HepG2 (cell line): ENCODE measurements around the gene CHP1. TPM values are rescaled to one million over a fixed set of nuclear protein-coding genes. Genes with fewer than 3 reads are reported as not detected.
A peak's percentile ranks its signal among the peaks of the same experiment; 100 is the strongest.

Source experiments
- AFF4 ChIP-seq: sonication (generic); formaldehyde crosslinking; IDR thresholded peaks from 2 replicates; pipeline ENCODE4 v1.4.0; 2020; ENCODE audit warnings: missing genetic modification reagents
- CEBPG ChIP-seq: IDR thresholded peaks from 2 replicates; pipeline ENCODE4 v1.6.1; 2016
- ELK4 ChIP-seq: sonication (generic); formaldehyde crosslinking; IDR thresholded peaks from 2 replicates; pipeline ENCODE4 v1.9.0; 2021; ENCODE audit warnings: missing genetic modification reagents, borderline replicate concordance
- FOXA1 ChIP-seq, 2 experiments: fragments of 450-650 bp in 1 of 2; sonication (generic) in 1 of 2; formaldehyde crosslinking in 1 of 2; IDR thresholded peaks; 2 replicates each; pipeline versions ENCODE4 v1.4.0 to v1.6.1; 2016 to 2020; ENCODE audit warnings: missing genetic modification reagents in 1 of 2
- FOXA3 ChIP-seq: IDR thresholded peaks from 2 replicates; pipeline ENCODE4 v1.6.1; 2016; ENCODE audit warnings: missing genetic modification reagents, missing compliant biosample characterization
- HMG20B ChIP-seq: conservative IDR thresholded peaks from 2 replicates; pipeline ENCODE4 v1.6.1; 2016; ENCODE audit warnings: missing genetic modification reagents, missing compliant biosample characterization
- MEIS2 ChIP-seq: sonication (generic); formaldehyde crosslinking; IDR thresholded peaks from 2 replicates; pipeline ENCODE4 v1.9.0; 2021; ENCODE audit warnings: mild to moderate bottlenecking, missing genetic modification reagents
- NCOR1 ChIP-seq: fragments of 200-600 bp; sonication (generic); IDR thresholded peaks from 2 replicates; pipeline ENCODE4 v1.7.0; 2017; ENCODE audit warnings: antibody characterized with exemption, low read length, borderline replicate concordance
- NONO ChIP-seq, 2 experiments: fragments of 450-650 bp in 1 of 2; sonication (generic) in 1 of 2; formaldehyde crosslinking in 1 of 2; IDR thresholded peaks in 1 of 2; conservative IDR thresholded peaks in 1 of 2; 2 replicates each; pipeline versions ENCODE4 v1.6.1 to v1.8.0; 2017 to 2022; ENCODE audit warnings: mild to moderate bottlenecking in 1 of 2, missing genetic modification reagents in 1 of 2, moderate library complexity in 1 of 2
- PTBP1 ChIP-seq: fragments of 200-400 bp; formaldehyde crosslinking; IDR thresholded peaks from 2 replicates; pipeline ENCODE4 v1.6.1; 2018; ENCODE audit warnings: low read length, low read depth; ENCODE audit not compliant: poor library complexity, severe bottlenecking
- RBM22 ChIP-seq: fragments of 200-400 bp; formaldehyde crosslinking; optimal IDR thresholded peaks from 2 replicates; pipeline ENCODE3; 2017; ENCODE audit warnings: mild to moderate bottlenecking, low read length, moderate library complexity
- SETDB1 ChIP-seq: sonication (generic); formaldehyde crosslinking; IDR thresholded peaks from 2 replicates; pipeline ENCODE4 v1.5.1; 2020; ENCODE audit warnings: missing genetic modification reagents, mild to moderate bottlenecking, borderline replicate concordance
- SMAD1 ChIP-seq: sonication (generic); formaldehyde crosslinking; IDR thresholded peaks from 2 replicates; pipeline ENCODE4 v1.4.0; 2020; ENCODE audit warnings: missing genetic modification reagents, low read depth, mild to moderate bottlenecking, borderline replicate concordance
- TFE3 ChIP-seq: IDR thresholded peaks from 2 replicates; pipeline ENCODE4 v1.6.1; 2016
- TOE1 ChIP-seq: sonication (generic); formaldehyde crosslinking; IDR thresholded peaks from 2 replicates; pipeline ENCODE4 v1.4.0; 2020; ENCODE audit warnings: mild to moderate bottlenecking, missing genetic modification reagents
- ZFP41 ChIP-seq: sonication (generic); formaldehyde crosslinking; IDR thresholded peaks from 2 replicates; pipeline ENCODE4 v1.4.0; 2020; ENCODE audit warnings: mild to moderate bottlenecking, missing genetic modification reagents, borderline replicate concordance
- ZNF3 ChIP-seq: IDR thresholded peaks from 2 replicates; pipeline ENCODE4 v1.7.0; 2017; ENCODE audit warnings: inconsistent platforms
- ZNF556 ChIP-seq: sonication (generic); formaldehyde crosslinking; IDR thresholded peaks from 2 replicates; pipeline ENCODE4 v1.4.0; 2020; ENCODE audit warnings: mild to moderate bottlenecking, missing genetic modification reagents, borderline replicate concordance
- ZNF572 ChIP-seq: sonication (generic); formaldehyde crosslinking; IDR thresholded peaks from 2 replicates; pipeline ENCODE4 v1.5.1; 2020; ENCODE audit warnings: mild to moderate bottlenecking, missing genetic modification reagents
- ZNF724P ChIP-seq: sonication (generic); formaldehyde crosslinking; IDR thresholded peaks from 2 replicates; pipeline ENCODE4 v1.8.0; 2022; ENCODE audit warnings: missing genetic modification reagents, borderline replicate concordance
- ZNF747 ChIP-seq: sonication (generic); formaldehyde crosslinking; IDR thresholded peaks from 2 replicates; pipeline ENCODE4 v1.8.1; 2023; ENCODE audit warnings: missing genetic modification reagents, mild to moderate bottlenecking, borderline replicate concordance
- ZNF792 ChIP-seq: IDR thresholded peaks from 2 replicates; pipeline ENCODE4 v1.6.1; 2016
- ZNF816 ChIP-seq: sonication (generic); formaldehyde crosslinking; IDR thresholded peaks from 2 replicates; pipeline ENCODE4 v1.8.0; 2022; ENCODE audit warnings: missing genetic modification reagents, mild to moderate bottlenecking, borderline replicate concordance
- polyA plus RNA-seq, 8 experiments: library from polyadenylated mRNA; depleted of rRNA in 3 of 8; stranded (reverse) in 7 of 8; unstranded in 1 of 8; fragments of >200 nt; fragmentation: Illumina TruSeq in 4 of 8; extraction: Trizol in 4 of 8; gene quantifications; 2 replicates each; pipeline versions ENCODE4 v1.2.1 to v1.2.3, GENCODE V29; 2011 to 2016; ENCODE audit warnings: low read depth in 4 of 8, missing spikeins in 1 of 8, mixed read lengths in 1 of 8; ENCODE audit not compliant: insufficient read depth in 1 of 8
- total RNA-seq, 5 experiments: library from RNA; depleted of rRNA; stranded (reverse); fragments of >200 nt; fragmentation: Illumina TruSeq; extraction: Trizol; gene quantifications; 2 replicates each; pipeline ENCODE4 v1.2.3, GENCODE V29; 2016; ENCODE audit warnings: low read depth in 1 of 5
- TF ChIP-seq, protein P1 (sequence below): sonication (generic); formaldehyde crosslinking; conservative IDR thresholded peaks from 2 replicates; pipeline ENCODE4 v1.8.0; 2022; ENCODE audit warnings: low read depth, missing genetic modification reagents

The CHP1 gene
- total and polyA plus RNA-seq, 2 of the 13 experiments (the other 11 are each of a cell fraction or from before 2014, with no cell fraction given) = 49.6 to 76.4 TPM

- TF ChIP-seq ZNF816 (CRISPR knock-in tag) (no peak), NCOR1 (peak; percentile 65; the same call in 1 of the 2 replicates), CEBPG (CRISPR knock-in tag) (peak; percentile 93), NONO (IDR thresholded peaks at IDR 0.05) (no peak), NONO (CRISPR knock-in tag; conservative IDR thresholded peaks at IDR 0.05) (no peak), HMG20B (CRISPR knock-in tag) (0 out of 2 replicates have a peak, but pooled peaks have one; percentile 38), SETDB1 (CRISPR knock-in tag) (no peak), RBM22 (no peak), PTBP1 (no peak), AFF4 (CRISPR knock-in tag) (no peak), ZNF724P (CRISPR knock-in tag) (no peak), ZNF747 (CRISPR knock-in tag) (no peak), ZNF556 (CRISPR knock-in tag) (no peak), ZNF3 (CRISPR knock-in tag) (no peak), FOXA1 (IDR thresholded peaks at IDR 0.05) (0 out of 2 replicates have a peak, but pooled peaks have one; percentile 29), FOXA1 (CRISPR knock-in tag; IDR thresholded peaks at IDR 0.05) (peak; percentile 85), TFE3 (CRISPR knock-in tag) (no peak), ZFP41 (CRISPR knock-in tag) (no peak), SMAD1 (no peak), ZNF572 (no peak), ELK4 (CRISPR knock-in tag) (no peak), MEIS2 (CRISPR knock-in tag) (no peak), TOE1 (no peak), FOXA3 (CRISPR knock-in tag) (peak; percentile 82), ZNF792 (no peak)
- TF ChIP-seq, protein P1, sequence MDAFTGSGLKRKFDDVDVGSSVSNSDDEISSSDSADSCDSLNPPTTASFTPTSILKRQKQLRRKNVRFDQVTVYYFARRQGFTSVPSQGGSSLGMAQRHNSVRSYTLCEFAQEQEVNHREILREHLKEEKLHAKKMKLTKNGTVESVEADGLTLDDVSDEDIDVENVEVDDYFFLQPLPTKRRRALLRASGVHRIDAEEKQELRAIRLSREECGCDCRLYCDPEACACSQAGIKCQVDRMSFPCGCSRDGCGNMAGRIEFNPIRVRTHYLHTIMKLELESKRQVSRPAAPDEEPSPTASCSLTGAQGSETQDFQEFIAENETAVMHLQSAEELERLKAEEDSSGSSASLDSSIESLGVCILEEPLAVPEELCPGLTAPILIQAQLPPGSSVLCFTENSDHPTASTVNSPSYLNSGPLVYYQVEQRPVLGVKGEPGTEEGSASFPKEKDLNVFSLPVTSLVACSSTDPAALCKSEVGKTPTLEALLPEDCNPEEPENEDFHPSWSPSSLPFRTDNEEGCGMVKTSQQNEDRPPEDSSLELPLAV (CRISPR knock-in tag) = no peak
Observed at GRCh38 chr15:41256577-41257038, 25.5 kb downstream of the CHP1 start (continued).
